Activated naive CD4-positive, alpha-beta T cell treated with anti-CD3 and anti-CD28 coated beads, Interleukin-2, amount 50 U/mL, for 16 hours (primary cell): ENCODE measurements around the gene PPP1R15A.
"Not testable (repeated sequence)": the region's sequence is repeated elsewhere in the genome, so short reads cannot be mapped to it uniquely, and the experiment has no call there.

ENCODE experiments used
- DNase-seq: peaks from one replicate; pipeline ENCODE4 v3.0.0-alpha.2; 2020

Gene PPP1R15A

GRCh38 chr19:48918071-48918470 is 45.9 kb downstream of the PPP1R15A start:
- no peak for DNase-seq

- no peak for DNase-seq
These were observed 46.6 kb downstream of the PPP1R15A start for GRCh38 chr19:48918801-48919247.

DNA sequence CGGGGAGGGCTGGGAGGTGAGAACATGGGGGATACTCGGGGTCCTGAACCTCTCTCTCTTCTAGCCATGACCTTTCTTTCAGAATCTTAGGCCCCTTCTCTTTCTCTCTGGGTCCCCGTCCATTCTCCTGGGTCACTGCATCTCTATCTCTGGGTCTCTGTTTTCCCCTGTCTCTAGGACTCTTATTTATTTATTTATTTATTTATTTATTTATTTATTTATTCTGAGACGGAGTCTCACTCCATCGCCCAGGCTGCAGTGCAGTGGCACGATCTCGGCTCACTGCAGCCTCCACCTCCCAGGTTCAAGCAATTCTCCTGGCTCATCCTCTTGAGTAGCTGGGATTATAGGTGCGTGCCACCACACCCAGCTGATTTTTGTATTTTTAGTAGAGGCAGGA is 47.0 kb downstream of the PPP1R15A start:
- not testable (repeated sequence) for DNase-seq

DNA sequence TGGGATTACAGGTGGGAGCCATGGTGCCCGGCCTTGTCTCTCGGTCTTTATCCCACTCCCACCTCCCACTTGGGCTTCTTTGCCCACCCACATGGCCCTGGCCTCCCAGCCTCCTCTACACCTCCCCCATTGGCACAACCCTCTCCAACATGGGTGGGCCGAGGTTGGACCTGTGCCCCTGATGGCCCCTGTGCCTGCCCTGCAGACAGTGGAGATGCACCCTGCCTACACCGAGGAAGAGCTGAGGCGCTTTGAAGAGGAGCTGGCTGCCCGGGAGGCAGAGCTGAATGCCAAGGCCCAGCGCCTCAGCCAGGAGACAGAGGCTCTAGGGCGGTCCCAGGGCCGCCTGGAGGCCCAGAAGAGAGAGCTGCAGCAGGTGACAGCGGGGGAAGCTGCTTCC is 48.7 kb downstream of the PPP1R15A start:
- no peak for DNase-seq

GRCh38 chr19:48921721-48922500 is 49.7 kb downstream of the PPP1R15A start:
- no peak for DNase-seq

GRCh38 chr19:48922548-48923490 is 50.6 kb downstream of the PPP1R15A start:
- no peak for DNase-seq

- no peak for DNase-seq
These were observed 53.1 kb downstream of the PPP1R15A start for GRCh38 chr19:48925240-48925843.
